Measurements from ENCODE around the gene FHIT.

DNA sequence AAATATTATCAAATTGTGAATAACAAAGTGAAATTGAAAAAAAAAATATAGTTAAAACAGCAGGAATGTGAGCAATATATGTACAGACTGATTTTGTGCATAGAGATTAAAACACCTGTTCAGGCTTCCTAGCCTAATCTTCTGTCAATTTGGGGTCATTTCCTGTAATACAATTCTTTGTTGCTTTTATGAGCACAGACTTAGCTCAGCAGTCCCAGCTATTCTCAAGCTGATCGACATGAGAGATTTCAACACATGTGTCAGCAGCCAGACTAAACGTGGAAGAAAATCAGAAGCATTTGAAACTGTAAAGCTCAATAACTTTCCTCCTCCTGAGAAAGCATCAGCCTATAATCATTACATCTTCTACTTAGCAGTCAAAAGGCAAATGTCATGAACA is 1.6 kb upstream of the FHIT start:
- no peak for TF ChIP-seq EZH2phosphoT487 (conservative IDR thresholded peaks at IDR 0.05; ENCODE audit: low read length)
- TF ChIP-seq, protein P1, sequence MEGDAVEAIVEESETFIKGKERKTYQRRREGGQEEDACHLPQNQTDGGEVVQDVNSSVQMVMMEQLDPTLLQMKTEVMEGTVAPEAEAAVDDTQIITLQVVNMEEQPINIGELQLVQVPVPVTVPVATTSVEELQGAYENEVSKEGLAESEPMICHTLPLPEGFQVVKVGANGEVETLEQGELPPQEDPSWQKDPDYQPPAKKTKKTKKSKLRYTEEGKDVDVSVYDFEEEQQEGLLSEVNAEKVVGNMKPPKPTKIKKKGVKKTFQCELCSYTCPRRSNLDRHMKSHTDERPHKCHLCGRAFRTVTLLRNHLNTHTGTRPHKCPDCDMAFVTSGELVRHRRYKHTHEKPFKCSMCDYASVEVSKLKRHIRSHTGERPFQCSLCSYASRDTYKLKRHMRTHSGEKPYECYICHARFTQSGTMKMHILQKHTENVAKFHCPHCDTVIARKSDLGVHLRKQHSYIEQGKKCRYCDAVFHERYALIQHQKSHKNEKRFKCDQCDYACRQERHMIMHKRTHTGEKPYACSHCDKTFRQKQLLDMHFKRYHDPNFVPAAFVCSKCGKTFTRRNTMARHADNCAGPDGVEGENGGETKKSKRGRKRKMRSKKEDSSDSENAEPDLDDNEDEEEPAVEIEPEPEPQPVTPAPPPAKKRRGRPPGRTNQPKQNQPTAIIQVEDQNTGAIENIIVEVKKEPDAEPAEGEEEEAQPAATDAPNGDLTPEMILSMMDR (IDR thresholded peaks at IDR 0.05; ENCODE audit: insufficient read depth, low read length, poor library complexity, severe bottlenecking): no peak
